Islet precursor cell (in vitro differentiated cells): ENCODE measurements around the gene BLOC1S6.
"Not testable (repeated sequence)": the region's sequence is repeated elsewhere in the genome, so short reads cannot be mapped to it uniquely, and the experiment has no call there.

ENCODE experiments used
- DNase-seq: peaks from one replicate; pipeline ENCODE4 v3.0.0-alpha.2; 2018

BLOC1S6 gene

GRCh38 chr15:45641999-45642932, 55.1 kb downstream of the BLOC1S6 start:
- DNase-seq: no peak

- DNase-seq: no peak
Measured at GRCh38 chr15:45644437-45644836, 57.3 kb downstream of the BLOC1S6 start.

- no peak for DNase-seq
Measured at GRCh38 chr15:45645026-45645980, 58.1 kb downstream of the BLOC1S6 start.

GRCh38 chr15:45646220-45646619, 59.0 kb downstream of the BLOC1S6 start:
- DNase-seq: no peak

- DNase-seq: no peak
Measured at GRCh38 chr15:45647828-45648227, 60.6 kb downstream of the BLOC1S6 start.

GRCh38 chr15:45648521-45649200, 61.5 kb downstream of the BLOC1S6 start:
- DNase-seq: peak; percentile 85

GRCh38 chr15:45650007-45650406, 62.8 kb downstream of the BLOC1S6 start:
- DNase-seq: not testable (repeated sequence)

- DNase-seq: no peak
Measured at GRCh38 chr15:45650889-45651525, 63.8 kb downstream of the BLOC1S6 start.

GRCh38 chr15:45653702-45654424, 66.7 kb downstream of the BLOC1S6 start:
- DNase-seq: no peak

GRCh38 chr15:45654749-45655148, 67.6 kb downstream of the BLOC1S6 start:
- DNase-seq: no peak

- DNase-seq: no peak
Measured at GRCh38 chr15:45657254-45657653, 70.1 kb downstream of the BLOC1S6 start.

- no peak for DNase-seq
Measured at GRCh38 chr15:45657764-45658545, 70.8 kb downstream of the BLOC1S6 start.
